ENCODE results near the gene EGLN2.

GRCh38 chr19:40800997-40801377, 2.0 kb downstream of the EGLN2 start:
- TF ChIP-seq POLR2A (IDR thresholded peaks at IDR 0.05): no peak
- no peak for TF ChIP-seq CTCF (IDR thresholded peaks at IDR 0.05)

Data from esophagus squamous epithelium (tissue), 4 donors.